Fibroblast of lung (primary cell): ENCODE data around the gene MSH3. TPM values are rescaled to one million over a fixed set of nuclear protein-coding genes. Genes with fewer than 3 reads are reported as not detected.
"Not testable (repeated sequence)": the region's sequence is repeated elsewhere in the genome, so short reads cannot be mapped to it uniquely, and the experiment has no call there.

Experiments used
- DNase-seq, 2 donors: peaks; one replicate each; pipeline versions ENCODE4 v3.0.0 to v3.0.0-alpha.2; 2010; ENCODE audit warnings: low read depth in 2 of 2
- H2AFZ ChIP-seq: 2 replicates; pipeline ENCODE4 v1.5.1; 2012; ENCODE audit warnings: low read length, control low read depth, inconsistent platforms
- H3K27ac ChIP-seq: 2 replicates; pipeline ENCODE4 v1.5.1; 2011; ENCODE audit warnings: low read length, control low read depth; ENCODE audit not compliant: insufficient read depth
- H3K27me3 ChIP-seq: 2 replicates; pipeline ENCODE4 v1.5.1; 2011; ENCODE audit warnings: mild to moderate bottlenecking, low read length; ENCODE audit not compliant: control insufficient read depth, insufficient read depth
- H3K36me3 ChIP-seq: 2 replicates; pipeline ENCODE4 v1.5.1; 2011; ENCODE audit warnings: low read length; ENCODE audit not compliant: control insufficient read depth, insufficient read depth
- H3K4me1 ChIP-seq: 2 replicates; pipeline ENCODE4 v1.5.1; 2011; ENCODE audit warnings: low read length; ENCODE audit not compliant: control insufficient read depth, insufficient read depth; ENCODE audit errors: extremely low read depth
- H3K4me2 ChIP-seq: 2 replicates; pipeline ENCODE4 v1.5.1; 2011; ENCODE audit warnings: low read length, control low read depth; ENCODE audit not compliant: insufficient read depth; ENCODE audit errors: extremely low read depth
- H3K4me3 ChIP-seq, 4 experiments: fragments of 200-600 bp in 1 of 4; sonication (generic) in 1 of 4; replicated peaks in 1 of 4; 2 replicates each; pipeline ENCODE4 v1.5.1; 2011 to 2016; ENCODE audit warnings: low read length in 4 of 4, low read depth in 3 of 4, mild to moderate bottlenecking in 3 of 4, control low read depth in 2 of 4, inconsistent platforms in 1 of 4, mixed read lengths in 1 of 4; ENCODE audit not compliant: insufficient read depth in 1 of 4; ENCODE audit errors: control extremely low read depth in 1 of 4
- H3K79me2 ChIP-seq: 2 replicates; pipeline ENCODE4 v1.5.1; 2012; ENCODE audit warnings: mild to moderate bottlenecking, low read length, inconsistent platforms; ENCODE audit not compliant: control insufficient read depth, insufficient read depth
- H3K9ac ChIP-seq: 2 replicates; pipeline ENCODE4 v1.5.1; 2011; ENCODE audit warnings: mild to moderate bottlenecking, low read length, control low read depth; ENCODE audit not compliant: insufficient read depth
- H3K9me3 ChIP-seq: 2 replicates; pipeline ENCODE4 v1.5.1; 2012; ENCODE audit warnings: low read depth, low read length; ENCODE audit not compliant: control insufficient read depth, insufficient read depth
- H4K20me1 ChIP-seq: 2 replicates; pipeline ENCODE4 v1.5.1; 2011; ENCODE audit warnings: low read length; ENCODE audit not compliant: control insufficient read depth, insufficient read depth; ENCODE audit errors: extremely low read depth
- EZH2 ChIP-seq: IDR thresholded peaks from 2 replicates; pipeline ENCODE4 v1.5.1; 2012; ENCODE audit warnings: low read length, control low read depth, mild to moderate bottlenecking; ENCODE audit errors: missing control alignments
- polyA plus RNA-seq, 2 donors: library from polyadenylated mRNA; depleted of rRNA in 1 of 2; stranded (reverse) in 1 of 2; unstranded in 1 of 2; fragments of >200 nt; gene quantifications; 2 replicates each; pipeline ENCODE4 v1.2.1, GENCODE V29; 2011 to 2012; ENCODE audit warnings: missing spikeins in 1 of 2
- total RNA-seq: library from RNA; depleted of rRNA; stranded (reverse); fragments of >200 nt; gene quantifications from 2 replicates; pipeline ENCODE4 v1.2.1, GENCODE V29; 2014
- TF ChIP-seq, protein P1 (sequence below), 2 donors: IDR thresholded peaks in 1 of 2; conservative IDR thresholded peaks in 1 of 2; 1 replicate in 1 of 2; 2 replicates in 1 of 2; pipeline ENCODE4 v1.5.1; 2011 to 2012; ENCODE audit warnings: low read length in 2 of 2, control low read depth in 1 of 2, inconsistent platforms in 1 of 2, low read depth in 1 of 2, mild to moderate bottlenecking in 1 of 2

The MSH3 gene
- total and polyA plus RNA-seq, 2 donors (not counting 1 experiment from before 2014, with no cell fraction given) = 9.1 to 14.4 TPM

DNA sequence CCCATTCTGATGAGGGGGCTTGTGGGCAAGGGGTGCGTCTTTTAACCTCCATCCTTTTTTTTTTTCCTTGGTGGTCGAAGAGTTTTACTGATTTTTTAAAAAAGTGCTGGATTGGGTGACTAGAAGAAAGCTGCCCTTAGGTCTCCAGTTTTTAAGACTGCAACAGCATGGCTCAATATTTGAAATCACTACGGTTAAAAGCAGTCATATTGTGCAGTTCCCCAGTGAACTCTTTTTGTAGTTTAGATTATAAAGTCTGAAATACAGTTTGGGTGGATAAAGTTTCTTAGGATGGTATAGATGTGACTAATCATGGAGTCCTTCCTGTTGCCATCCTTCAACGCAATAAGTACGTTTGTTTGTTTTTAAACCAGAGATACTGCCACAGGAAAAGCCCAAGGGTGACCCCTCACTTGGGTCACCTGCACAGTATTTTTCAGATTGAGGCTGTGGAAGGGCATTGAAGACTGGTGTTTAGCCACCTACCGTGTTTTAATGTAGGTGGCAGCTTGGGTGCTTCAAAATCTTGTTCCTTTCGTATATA, 851 bp downstream of the MSH3 start:
- Histone ChIP-seq H3K4me2 (peak overlapping the region; percentile 87), H3K79me2 (peaks cover 12% of the 10 kb centered on the region), H3K9ac (no peak overlapping the region), H2AFZ (peak overlapping the region; percentile 48), H4K20me1 (no peaks in the 10 kb centered on the region), H3K4me1 (no peaks in the 10 kb centered on the region), H3K36me3 (peaks cover 3% of the 10 kb centered on the region), H3K27ac (peak overlapping the region; percentile 30), H3K4me3 (peak overlapping the region; percentile 57 to 89 (median 62)), H3K27me3 (no peaks in the 10 kb centered on the region), H3K9me3 (no peaks in the 10 kb centered on the region)
- TF ChIP-seq, protein P1, sequence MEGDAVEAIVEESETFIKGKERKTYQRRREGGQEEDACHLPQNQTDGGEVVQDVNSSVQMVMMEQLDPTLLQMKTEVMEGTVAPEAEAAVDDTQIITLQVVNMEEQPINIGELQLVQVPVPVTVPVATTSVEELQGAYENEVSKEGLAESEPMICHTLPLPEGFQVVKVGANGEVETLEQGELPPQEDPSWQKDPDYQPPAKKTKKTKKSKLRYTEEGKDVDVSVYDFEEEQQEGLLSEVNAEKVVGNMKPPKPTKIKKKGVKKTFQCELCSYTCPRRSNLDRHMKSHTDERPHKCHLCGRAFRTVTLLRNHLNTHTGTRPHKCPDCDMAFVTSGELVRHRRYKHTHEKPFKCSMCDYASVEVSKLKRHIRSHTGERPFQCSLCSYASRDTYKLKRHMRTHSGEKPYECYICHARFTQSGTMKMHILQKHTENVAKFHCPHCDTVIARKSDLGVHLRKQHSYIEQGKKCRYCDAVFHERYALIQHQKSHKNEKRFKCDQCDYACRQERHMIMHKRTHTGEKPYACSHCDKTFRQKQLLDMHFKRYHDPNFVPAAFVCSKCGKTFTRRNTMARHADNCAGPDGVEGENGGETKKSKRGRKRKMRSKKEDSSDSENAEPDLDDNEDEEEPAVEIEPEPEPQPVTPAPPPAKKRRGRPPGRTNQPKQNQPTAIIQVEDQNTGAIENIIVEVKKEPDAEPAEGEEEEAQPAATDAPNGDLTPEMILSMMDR (conservative IDR thresholded peaks at IDR 0.05 in 1 of 2, IDR thresholded peaks at IDR 0.05 in 1 of 2; ENCODE audit: low read depth in 1 of 2, low read length in 2 of 2) = no peak
- no peak for TF ChIP-seq EZH2
- peak in 1 of 2 donors; percentile 25 for DNase-seq

DNA sequence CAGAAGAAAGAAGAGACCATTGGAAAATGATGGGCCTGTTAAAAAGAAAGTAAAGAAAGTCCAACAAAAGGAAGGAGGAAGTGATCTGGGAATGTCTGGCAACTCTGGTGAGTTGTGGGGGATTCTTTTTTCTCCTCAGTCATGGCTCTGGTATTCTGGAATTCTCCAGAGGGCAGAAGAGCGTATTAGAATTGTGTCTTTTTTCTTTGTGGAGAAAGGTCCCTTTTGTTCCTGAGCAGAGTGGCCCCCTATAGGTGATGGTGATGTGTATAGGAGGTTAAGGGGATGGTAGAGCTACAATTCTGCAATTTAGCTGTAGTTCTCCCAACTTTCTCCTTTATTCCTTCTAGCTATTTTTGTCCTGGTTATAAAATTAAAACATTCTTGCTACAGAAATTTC, 2.0 kb downstream of the MSH3 start:
- H3K4me1 ChIP-seq = no peaks in the 10 kb centered on the region
- peaks cover 12% of the 10 kb centered on the region for H3K79me2 ChIP-seq
- no peak overlapping the region for H2AFZ ChIP-seq
- TF ChIP-seq EZH2 = no peak
- TF ChIP-seq, protein P1 (conservative IDR thresholded peaks at IDR 0.05 in 1 of 2, IDR thresholded peaks at IDR 0.05 in 1 of 2; ENCODE audit: low read depth in 1 of 2, low read length in 2 of 2) = no peak
- H3K36me3 ChIP-seq = peaks cover 3% of the 10 kb centered on the region
- no peaks in the 10 kb centered on the region for H4K20me1 ChIP-seq
- no peaks in the 10 kb centered on the region for H3K27me3 ChIP-seq
- H3K4me2 ChIP-seq = no peak overlapping the region
- peak in 1 of 2 donors; percentile 36 for DNase-seq
- H3K9ac ChIP-seq = no peak overlapping the region
- H3K4me3 ChIP-seq = no peak overlapping the region
- H3K27ac ChIP-seq = no peak overlapping the region
- H3K9me3 ChIP-seq = no peaks in the 10 kb centered on the region

DNA sequence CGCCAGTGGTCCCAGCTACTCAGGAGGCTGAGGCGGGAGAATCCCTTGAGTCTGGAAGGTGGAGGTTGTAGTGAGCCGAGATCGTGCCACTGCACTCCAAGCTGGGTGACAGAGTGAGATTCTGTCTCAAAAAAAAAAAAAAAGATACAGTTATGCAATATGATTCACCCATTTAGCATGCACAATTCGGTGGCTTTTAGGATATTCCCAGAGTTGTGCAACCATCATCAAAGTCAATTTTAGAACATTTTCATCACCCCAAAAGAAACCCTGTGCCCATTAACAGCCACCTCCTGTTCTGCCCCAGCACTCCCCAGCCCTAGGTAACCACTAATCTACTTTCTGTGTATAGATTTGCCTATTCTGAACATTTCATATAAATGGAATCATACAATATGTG, 4.7 kb downstream of the MSH3 start:
- H3K36me3 ChIP-seq = peaks cover 3% of the 10 kb centered on the region
- H3K27ac ChIP-seq = no peak overlapping the region

DNA sequence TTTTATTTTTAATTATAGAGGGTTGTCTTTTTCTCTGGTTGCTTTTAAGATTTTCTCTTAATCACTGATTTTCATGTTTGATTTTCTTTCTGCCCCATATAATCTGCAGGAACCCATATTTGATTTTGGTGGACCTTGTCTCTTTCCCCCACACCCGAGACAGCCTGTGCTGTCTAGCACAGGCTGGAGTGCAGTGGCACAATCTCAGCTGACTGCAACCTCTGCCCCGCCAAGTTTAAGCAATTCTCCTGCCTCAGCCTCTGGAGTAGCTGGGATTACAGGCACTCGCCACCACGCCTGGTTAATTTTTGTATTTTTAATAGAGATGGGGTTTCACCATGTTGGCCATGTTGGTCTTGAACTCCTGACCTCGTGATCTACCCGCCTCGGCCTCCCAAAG, 6.2 kb downstream of the MSH3 start:
- H3K4me3 ChIP-seq, H3K4me1 ChIP-seq, H2AFZ ChIP-seq, H3K27ac ChIP-seq, H3K9ac ChIP-seq, H3K27me3 ChIP-seq, H3K79me2 ChIP-seq, H4K20me1 ChIP-seq, DNase-seq, H3K36me3 ChIP-seq, H3K4me2 ChIP-seq, H3K9me3 ChIP-seq: not testable (repeated sequence)

More for the DNA sequence above, 4.7 kb downstream of the MSH3 start:
- Histone ChIP-seq H4K20me1 (no peaks in the 10 kb centered on the region), H3K9ac (no peak overlapping the region), H3K9me3 (no peaks in the 10 kb centered on the region), H3K27me3 (no peaks in the 10 kb centered on the region), H3K79me2 (peaks cover 1% of the 10 kb centered on the region), H3K4me2 (no peak overlapping the region), H3K4me3 (no peak overlapping the region), H3K4me1 (no peaks in the 10 kb centered on the region), H2AFZ (no peak overlapping the region)
- TF ChIP-seq, protein P1 (conservative IDR thresholded peaks at IDR 0.05 in 1 of 2, IDR thresholded peaks at IDR 0.05 in 1 of 2; ENCODE audit: low read depth in 1 of 2, low read length in 2 of 2) = no peak
- no peak for TF ChIP-seq EZH2
- DNase-seq = peak; percentile 24 to 39
